AG09319 (cell line): ENCODE results near the gene ZNF93.
"Not testable (repeated sequence)": the region's sequence is repeated elsewhere in the genome, so short reads cannot be mapped to it uniquely, and the experiment has no call there.

Source experiments
- DNase-seq: peaks from one replicate; pipeline ENCODE4 v3.0.0-alpha.2; 2010; ENCODE audit warnings: low read depth; ENCODE audit errors: extremely low read depth
- CTCF ChIP-seq: IDR thresholded peaks from 2 replicates; pipeline ENCODE4 v1.5.1; 2011; ENCODE audit warnings: low read depth, mild to moderate bottlenecking, inconsistent platforms, low read length, moderate library complexity

The ZNF93 gene

GRCh38 chr19:19900729-19901444, at the start of gene ZNF93:
ZNF93 (plus strand) TSS chr19:19900946; CDS start chr19:19901089, 143 bp downstream.
- TF ChIP-seq CTCF: no peak
- DNase-seq: peak; percentile 93

- DNase-seq: not testable (repeated sequence)
Observed at GRCh38 chr19:19851740-19852139, 49.0 kb upstream of the ZNF93 start.

- no peak for DNase-seq
- TF ChIP-seq CTCF: no peak
Observed at GRCh38 chr19:19858751-19859150, 42.0 kb upstream of the ZNF93 start.

GRCh38 chr19:19860756-19861390, 39.9 kb upstream of the ZNF93 start:
- TF ChIP-seq CTCF: no peak

GRCh38 chr19:19865750-19866610, 34.8 kb upstream of the ZNF93 start, which contains the start of gene ZNF253:
ZNF253 (plus strand) TSS chr19:19865882; CDS start chr19:19865997, 115 bp downstream.
- TF ChIP-seq CTCF: no peak
- DNase-seq: peak; percentile 78

More at GRCh38 chr19:19860756-19861390, 39.9 kb upstream of the ZNF93 start:
- no peak for DNase-seq

- no peak for TF ChIP-seq CTCF
- DNase-seq: no peak
Observed at GRCh38 chr19:19866611-19867248, 34.0 kb upstream of the ZNF93 start.

- not testable (repeated sequence) for DNase-seq
Observed at GRCh38 chr19:19870086-19870485, 30.7 kb upstream of the ZNF93 start.
